OCI-LY3 (cell line): ENCODE results near the gene F5.

ENCODE experiments used
- H2AFZ ChIP-seq: fragments of 200-600, 300-600 bp; shearing (Covaris generic); 2 replicates; pipeline ENCODE4 v1.6.0; 2014; ENCODE audit warnings: antibody characterized with exemption, low read depth, low read length
- H3K27ac ChIP-seq: fragments of 200-600, 300-600 bp; sonication (generic); 2 replicates; pipeline ENCODE4 v1.5.1; 2014; ENCODE audit warnings: mild to moderate bottlenecking, low read length, moderate library complexity, mixed read lengths
- H3K27me3 ChIP-seq: fragments of 200-600, 300-600 bp; sonication (generic); 2 replicates; pipeline ENCODE4 v1.6.1; 2014; ENCODE audit warnings: low read depth, low read length, mixed read lengths
- H3K36me3 ChIP-seq: fragments of 200-600, 300-600 bp; sonication (generic); replicated peaks from 2 replicates; pipeline ENCODE3; 2014; ENCODE audit warnings: low read depth, low read length, mixed read lengths
- H3K4me1 ChIP-seq: fragments of 300-600, 200-600 bp; sonication (generic); 2 replicates; pipeline ENCODE4 v1.6.1; 2014; ENCODE audit warnings: low read length, mixed read lengths
- H3K4me2 ChIP-seq: fragments of 200-600, 300-600 bp; sonication (generic); 2 replicates; pipeline ENCODE4 v1.6.1; 2014; ENCODE audit warnings: low read length, mixed read lengths
- H3K4me3 ChIP-seq: fragments of 300-600, 200-600 bp; sonication (generic); 2 replicates; pipeline ENCODE4 v1.5.1; 2014; ENCODE audit warnings: antibody characterized with exemption, mild to moderate bottlenecking, low read length, moderate library complexity
- H3K79me2 ChIP-seq: fragments of 300-600, 200-600 bp; shearing (Covaris generic); 2 replicates; pipeline ENCODE4 v1.6.1; 2014; ENCODE audit warnings: mild to moderate bottlenecking, low read length, mixed read lengths
- H3K9ac ChIP-seq: fragments of 300-600, 200-600 bp; shearing (Covaris generic); 2 replicates; pipeline ENCODE4 v1.6.0; 2014; ENCODE audit warnings: mild to moderate bottlenecking, low read length, moderate library complexity
- H3K9me3 ChIP-seq: fragments of 200-600, 300-600 bp; shearing (Covaris generic); 2 replicates; pipeline ENCODE4 v1.6.1; 2014; ENCODE audit warnings: low read length, mixed read lengths; ENCODE audit not compliant: insufficient read depth
- H4K20me1 ChIP-seq: fragments of 200-600, 300-600 bp; sonication (generic); 2 replicates; pipeline ENCODE4 v1.6.1; 2016; ENCODE audit warnings: low read length, mixed read lengths; ENCODE audit not compliant: insufficient read depth
- CTCF ChIP-seq: fragments of 200-600, 300-600 bp; sonication (generic); IDR thresholded peaks from 2 replicates; pipeline ENCODE4 v1.5.1; 2014; ENCODE audit warnings: antibody characterized with exemption, low read length, low read depth
- EZH2phosphoT487 ChIP-seq: fragments of 200-600 bp; shearing (Covaris generic); IDR thresholded peaks from 2 replicates; pipeline ENCODE4 v1.6.1; 2018; ENCODE audit warnings: antibody characterized with exemption, mixed run types, low read depth

Gene F5

GRCh38 chr1:169497317-169497716, 89.0 kb downstream of the F5 start:
- Histone ChIP-seq H3K4me2 (no peak overlapping the region), H3K9me3 (no peaks in the 10 kb centered on the region), H3K9ac (no peak overlapping the region), H4K20me1 (no peaks in the 10 kb centered on the region), H2AFZ (no peak overlapping the region), H3K4me3 (no peak overlapping the region), H3K27ac (no peak overlapping the region), H3K4me1 (peaks cover 18% of the 10 kb centered on the region), H3K79me2 (no peaks in the 10 kb centered on the region), H3K27me3 (no peaks in the 10 kb centered on the region), H3K36me3 (peaks cover 19% of the 10 kb centered on the region)
- TF ChIP-seq CTCF: no peak
- no peak for TF ChIP-seq EZH2phosphoT487

- Histone ChIP-seq H3K27me3 (no peaks in the 10 kb centered on the region), H3K27ac (no peak overlapping the region), H2AFZ (no peak overlapping the region), H3K4me3 (no peak overlapping the region), H3K36me3 (peaks cover 19% of the 10 kb centered on the region), H3K9me3 (no peaks in the 10 kb centered on the region), H3K9ac (no peak overlapping the region), H3K79me2 (no peaks in the 10 kb centered on the region), H3K4me1 (peaks cover 32% of the 10 kb centered on the region), H4K20me1 (no peaks in the 10 kb centered on the region), H3K4me2 (no peak overlapping the region)
- no peak for TF ChIP-seq EZH2phosphoT487
- TF ChIP-seq CTCF: no peak
These were observed 90.4 kb downstream of the F5 start for GRCh38 chr1:169495916-169496315.

GRCh38 chr1:169495046-169495775, 91.1 kb downstream of the F5 start:
- H2AFZ ChIP-seq: no peak overlapping the region
- H4K20me1 ChIP-seq: no peaks in the 10 kb centered on the region
- no peak overlapping the region for H3K9ac ChIP-seq

GRCh38 chr1:169494343-169494742, 91.9 kb downstream of the F5 start:
- Histone ChIP-seq H3K36me3 (peaks cover 14% of the 10 kb centered on the region), H2AFZ (no peak overlapping the region), H3K4me3 (no peak overlapping the region), H3K9ac (no peak overlapping the region), H3K9me3 (no peaks in the 10 kb centered on the region), H3K27me3 (no peaks in the 10 kb centered on the region), H3K4me1 (peaks cover 34% of the 10 kb centered on the region), H4K20me1 (no peaks in the 10 kb centered on the region), H3K79me2 (no peaks in the 10 kb centered on the region), H3K4me2 (no peak overlapping the region), H3K27ac (no peak overlapping the region)
- TF ChIP-seq EZH2phosphoT487 (no peak), CTCF (no peak)

More at GRCh38 chr1:169495046-169495775, 91.1 kb downstream of the F5 start:
- no peaks in the 10 kb centered on the region for H3K9me3 ChIP-seq
- no peaks in the 10 kb centered on the region for H3K27me3 ChIP-seq
- H3K36me3 ChIP-seq: peaks cover 19% of the 10 kb centered on the region
- H3K4me1 ChIP-seq: peaks cover 34% of the 10 kb centered on the region
- TF ChIP-seq EZH2phosphoT487 (no peak), CTCF (no peak)
- no peaks in the 10 kb centered on the region for H3K79me2 ChIP-seq
- no peak overlapping the region for H3K4me3 ChIP-seq
- H3K4me2 ChIP-seq: no peak overlapping the region
- no peak overlapping the region for H3K27ac ChIP-seq
